GM18526 (cell line): ENCODE results near the gene KIAA1210.

Experiments
- POLR2A ChIP-seq: IDR thresholded peaks from 3 replicates; pipeline ENCODE4 v1.6.1; 2011; ENCODE audit not compliant: insufficient read length; ENCODE audit errors: extremely low read depth

Gene KIAA1210

DNA sequence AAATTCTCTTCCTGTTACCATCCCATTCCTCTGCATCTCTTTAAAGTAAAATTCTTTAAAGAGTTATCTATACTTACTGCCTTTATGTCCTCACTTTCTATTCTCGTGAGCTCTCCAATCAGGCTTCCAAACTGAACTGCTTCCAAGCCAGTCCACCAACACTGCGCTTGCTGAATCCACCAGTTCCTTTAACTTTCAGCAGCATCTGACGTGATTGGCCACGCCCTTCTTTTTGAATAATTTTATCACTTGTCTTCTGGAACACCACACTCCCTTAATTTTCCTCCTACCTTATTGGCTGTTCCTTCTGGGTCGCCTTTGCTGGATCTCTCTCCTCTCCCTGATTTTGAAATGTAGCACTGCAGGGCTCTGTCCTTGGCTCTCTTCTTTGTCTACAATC is at the start of gene KIAA1210:
Gene KIAA1210, minus strand, starts transcription at position 163 of the 400 bp plus-strand sequence. CDS start 4,170 bp downstream, outside the sequence.
- TF ChIP-seq POLR2A: no peak

DNA sequence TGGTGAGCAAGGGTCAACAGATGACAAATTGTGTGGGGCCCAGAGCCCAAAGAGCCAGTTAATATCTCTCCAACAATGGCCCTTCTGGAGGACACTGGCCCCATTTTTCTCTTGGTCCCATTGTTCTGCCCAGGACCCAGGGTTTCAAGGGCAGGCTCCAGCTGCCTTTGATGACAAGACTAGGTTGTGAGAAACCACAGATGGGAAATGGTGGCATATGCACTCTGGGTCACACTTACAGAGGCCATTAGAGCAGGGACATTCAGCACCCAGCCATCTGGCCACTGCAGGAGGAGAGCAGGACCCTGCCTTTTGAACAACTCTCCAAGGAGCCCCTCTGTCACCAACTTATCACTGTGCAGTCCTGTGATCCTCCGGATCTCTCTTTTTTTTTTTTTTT is 49.7 kb upstream of the KIAA1210 start:
- TF ChIP-seq POLR2A: no peak

DNA sequence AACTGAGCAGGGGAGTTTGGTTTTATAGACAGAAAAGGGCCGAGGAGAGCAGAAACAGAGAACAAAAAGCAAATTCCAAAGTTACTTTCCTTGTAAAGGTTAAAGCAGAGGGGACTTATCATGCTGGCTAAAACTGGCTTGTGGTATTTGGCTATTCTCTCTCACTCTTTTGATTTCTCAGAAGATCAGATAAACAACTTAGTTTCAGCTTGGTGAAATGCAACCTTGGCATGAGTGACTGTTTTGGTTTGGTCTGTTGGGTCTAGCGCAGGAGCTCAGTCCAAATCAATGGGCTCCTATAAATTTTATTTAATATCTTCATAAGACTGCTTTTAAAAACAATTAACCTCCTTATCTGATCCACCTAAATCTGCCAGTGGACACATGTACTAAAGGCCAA is 47.3 kb upstream of the KIAA1210 start:
- TF ChIP-seq POLR2A: no peak

DNA sequence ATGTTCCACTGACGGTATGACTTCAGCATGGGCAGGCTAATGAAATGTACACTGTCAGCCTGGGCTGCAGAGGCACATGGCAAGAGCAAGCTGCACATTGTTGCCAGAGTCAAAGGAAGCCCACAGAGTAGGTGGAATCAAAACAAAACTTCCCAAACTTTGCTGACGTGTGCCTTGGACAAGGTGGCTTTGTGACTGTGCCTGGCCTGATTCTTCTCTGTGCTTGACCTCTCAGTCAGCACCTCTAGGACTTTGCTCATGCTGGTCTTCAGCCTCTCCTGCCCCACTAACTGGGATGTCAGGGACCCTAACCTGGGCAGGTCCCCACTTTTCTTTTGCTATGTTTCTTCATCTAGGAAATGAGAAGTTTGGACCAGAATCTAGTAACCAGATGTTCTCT is 40.5 kb upstream of the KIAA1210 start:
- TF ChIP-seq POLR2A: no peak

DNA sequence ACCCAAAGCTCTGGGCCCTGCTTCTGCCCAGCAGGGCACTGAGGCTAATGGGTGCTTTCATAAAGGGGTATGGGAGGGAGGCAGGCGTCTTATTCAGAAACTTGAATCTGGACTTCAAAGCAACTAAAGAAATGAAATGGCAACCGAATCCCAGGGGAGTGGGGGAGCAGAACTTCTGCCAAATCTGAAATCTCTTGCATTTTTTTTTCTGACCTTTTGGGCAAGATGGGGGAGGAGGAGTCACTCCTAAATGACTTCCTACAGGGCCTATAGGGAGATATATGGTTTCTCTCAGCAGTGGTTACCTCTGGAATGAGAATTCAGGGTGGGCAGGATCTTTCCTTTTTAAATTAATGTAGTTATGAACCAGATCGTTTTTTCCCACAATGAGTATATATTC is 30.6 kb upstream of the KIAA1210 start:
- no peak for TF ChIP-seq POLR2A

DNA sequence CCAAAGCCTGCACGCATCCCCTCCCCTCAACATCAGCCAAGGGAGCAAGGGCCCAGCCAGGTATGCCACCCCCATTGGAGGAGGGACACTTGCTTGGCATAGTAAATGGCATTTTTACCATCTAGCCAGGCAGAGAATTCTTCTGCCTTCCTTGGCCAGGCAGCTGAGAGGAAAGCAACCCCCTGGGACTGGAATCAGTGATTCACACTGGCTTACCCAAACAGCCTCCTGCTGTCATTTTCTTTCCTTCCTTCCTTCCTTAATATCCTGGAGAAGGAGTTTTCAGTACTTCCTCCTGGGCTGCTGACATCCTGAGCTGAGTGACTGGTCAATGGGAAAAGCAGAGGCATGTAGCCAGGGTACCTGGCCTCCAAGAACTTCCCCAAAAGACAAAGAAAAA is 28.6 kb upstream of the KIAA1210 start:
- no peak for TF ChIP-seq POLR2A

- TF ChIP-seq POLR2A: no peak
These were observed 27.9 kb upstream of the KIAA1210 start for GRCh38 chrX:119155416-119156035.

DNA sequence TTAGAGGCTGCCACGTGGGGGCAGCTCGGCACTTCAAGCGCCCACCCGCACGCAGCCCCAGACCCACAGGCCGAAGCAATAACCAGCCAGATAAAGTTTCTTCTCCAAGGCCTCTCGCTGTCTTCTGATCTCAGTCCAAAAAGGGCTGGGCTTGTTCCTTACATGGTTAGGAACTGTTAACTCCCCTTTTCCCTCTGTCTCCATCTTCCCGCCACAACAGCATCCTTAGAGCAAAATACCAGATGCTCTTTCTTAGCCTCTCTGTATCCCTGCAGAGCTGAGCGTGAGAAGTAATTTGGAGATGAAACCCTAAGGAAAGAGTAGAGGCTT is 23.4 kb upstream of the KIAA1210 start:
- TF ChIP-seq POLR2A: no peak

- TF ChIP-seq POLR2A: no peak
These were observed 22.8 kb upstream of the KIAA1210 start for GRCh38 chrX:119150163-119151050.

DNA sequence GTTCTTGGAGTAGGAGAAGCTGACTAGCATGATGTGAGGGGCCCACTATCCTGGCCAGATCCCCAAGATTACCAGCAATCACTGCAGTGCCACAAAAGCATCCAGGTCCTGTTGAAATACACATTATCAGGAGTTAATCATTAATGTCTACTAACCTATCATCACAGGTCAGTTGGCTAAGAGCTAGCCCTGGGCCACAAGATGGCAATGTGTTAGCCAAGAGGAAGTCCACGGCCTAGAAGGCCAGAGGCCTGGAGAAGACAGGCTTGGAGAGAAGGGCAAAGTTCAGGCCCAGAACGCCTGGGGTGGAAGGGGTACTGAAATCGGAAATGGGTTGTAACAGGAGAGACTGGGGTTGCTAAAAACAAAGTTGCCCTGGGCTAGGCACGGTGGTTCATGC is 19.9 kb upstream of the KIAA1210 start:
- no peak for TF ChIP-seq POLR2A

GRCh38 chrX:119145241-119145653 is 17.6 kb upstream of the KIAA1210 start:
- TF ChIP-seq POLR2A: no peak

DNA sequence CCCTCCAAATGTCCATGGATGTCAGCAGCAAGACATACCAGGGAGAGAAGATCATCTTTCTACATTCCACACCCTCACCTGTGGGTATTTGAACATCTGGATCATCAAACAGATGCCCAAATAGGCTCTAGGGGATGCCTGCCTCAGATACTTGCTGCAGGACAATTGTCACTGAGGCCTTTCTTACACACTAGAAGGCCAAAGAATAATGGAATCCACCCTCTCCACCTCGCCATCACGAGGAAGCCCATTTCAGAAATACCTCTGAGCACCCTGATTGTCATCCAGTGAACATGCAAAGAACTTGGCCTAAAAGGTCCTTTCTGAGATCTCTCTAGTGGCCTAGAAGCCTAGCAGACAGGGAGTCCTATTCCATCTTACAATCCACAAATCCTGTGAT is 6.9 kb upstream of the KIAA1210 start:
- TF ChIP-seq POLR2A: no peak

- no peak for TF ChIP-seq POLR2A
These were observed 5.3 kb upstream of the KIAA1210 start for GRCh38 chrX:119132961-119133360.

GRCh38 chrX:119132316-119132715 is 4.7 kb upstream of the KIAA1210 start:
- TF ChIP-seq POLR2A: no peak

GRCh38 chrX:119130911-119131310 is 3.3 kb upstream of the KIAA1210 start:
- no peak for TF ChIP-seq POLR2A

GRCh38 chrX:119121341-119121740 is 6.3 kb downstream of the KIAA1210 start:
- TF ChIP-seq POLR2A: no peak

DNA sequence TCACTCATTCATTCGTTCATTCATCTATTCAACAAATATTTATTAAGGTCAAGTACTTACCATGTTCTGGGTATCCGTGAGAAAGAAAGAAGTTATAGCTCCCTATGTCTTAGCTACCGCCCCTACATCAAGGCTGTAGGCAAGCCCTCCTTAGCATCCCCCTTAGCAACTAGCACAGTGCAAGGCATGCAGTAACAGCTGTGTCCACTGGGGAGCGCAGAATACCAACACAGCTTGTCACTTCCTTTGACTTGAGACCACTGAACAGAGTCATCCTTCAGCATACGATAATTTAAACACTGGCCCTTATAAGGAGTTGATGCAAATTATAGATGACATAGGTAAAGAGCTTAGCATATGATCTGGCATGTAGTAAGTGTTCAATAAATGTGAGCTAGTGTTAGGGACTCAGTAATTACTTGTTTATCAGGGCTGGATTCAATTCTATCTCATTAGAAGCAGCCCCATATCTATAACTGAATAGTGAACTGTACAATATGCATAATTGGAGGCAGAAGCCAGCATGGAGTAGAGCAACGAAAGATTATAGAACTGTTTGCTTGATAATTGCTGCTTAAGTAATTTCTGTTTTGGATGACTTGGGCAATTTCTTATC is 8.7 kb downstream of the KIAA1210 start:
- TF ChIP-seq POLR2A: no peak

DNA sequence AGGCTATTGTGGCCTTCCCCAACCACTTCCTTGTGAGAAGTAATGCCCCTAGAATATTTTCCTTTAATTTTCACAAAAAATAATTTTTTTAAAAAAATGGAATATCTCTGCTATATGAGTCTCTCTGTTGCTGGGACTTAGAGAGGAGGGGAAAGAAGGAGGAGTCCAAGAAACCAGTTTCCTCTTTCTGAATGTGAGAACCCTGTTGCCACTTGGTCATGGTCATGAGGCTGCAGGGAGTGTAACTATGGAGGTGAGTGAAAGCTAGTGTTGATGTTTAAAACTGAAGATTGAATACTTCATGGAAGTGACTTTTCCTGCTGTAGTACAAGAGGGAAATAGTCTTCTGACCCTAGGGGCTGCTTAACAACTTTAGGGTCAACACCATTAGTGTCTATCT is 20.4 kb downstream of the KIAA1210 start:
- no peak for TF ChIP-seq POLR2A
